Prostate gland (tissue), 2 donors: ENCODE results near the gene P4HTM. TPM values are rescaled to one million over a fixed set of nuclear protein-coding genes. Genes with fewer than 3 reads are reported as not detected.

Experiments
- DNase-seq: peaks from one replicate; pipeline ENCODE4 v3.0.0-alpha.2; 2019; ENCODE audit warnings: low spot score
- H3K27ac ChIP-seq, 2 donors: fragments of 200-600 bp; sonication (generic); 2 replicates each; pipeline ENCODE4 v1.5.1; 2017 to 2019
- H3K27me3 ChIP-seq: fragments of 200-600 bp; sonication (generic); replicated peaks from 2 replicates; pipeline ENCODE4 v1.5.1; 2019; ENCODE audit not compliant: insufficient read depth
- H3K36me3 ChIP-seq, 2 donors: fragments of 200-600 bp; sonication (generic); 1 replicate in 1 of 2; 2 replicates in 1 of 2; pipeline versions ENCODE4 v1.5.1 to v1.8.1; 2017 to 2019
- H3K4me1 ChIP-seq: fragments of 200-600 bp; sonication (generic); replicated peaks from 2 replicates; pipeline ENCODE4 v1.5.1; 2019
- H3K4me3 ChIP-seq, 2 donors: fragments of 200-600 bp; sonication (generic); 2 replicates each; pipeline ENCODE4 v1.5.1; 2017 to 2019
- H3K9me3 ChIP-seq: fragments of 200-600 bp; sonication (generic); 2 replicates; pipeline ENCODE4 v1.5.1; 2017
- POLR2A ChIP-seq: fragments of 450-650 bp; IDR thresholded peaks from one replicate; pipeline ENCODE4 v1.6.1; 2016; ENCODE audit warnings: antibody characterized with exemption, mild to moderate bottlenecking
- POLR2AphosphoS5 ChIP-seq: sonication (generic); formaldehyde crosslinking; IDR thresholded peaks from one replicate; pipeline ENCODE4 v1.6.1; 2017; ENCODE audit warnings: antibody characterized with exemption
- WGBS: methylation state at CpG from one replicate; pipeline ENCODE4 v1.1.5; 2018; 5-methylcytosine and 5-hydroxymethylcytosine counted together
- intact Hi-C: fragments of 100-400 bp; cut with DNase I; formaldehyde crosslinking; loops from one replicate; pipeline ENCODE4 v1.14.2; 2022
- total RNA-seq, 2 donors: library from RNA; depleted of rRNA; stranded (reverse); fragments of >200 nt; gene quantifications; one replicate each; pipeline ENCODE4 v1.1.0, GENCODE V29; 2016
- TF ChIP-seq, protein P1 (sequence below), 4 experiments: fragments of 200-600 bp in 2 of 4; fragments of 450-650 bp in 2 of 4; sonication (generic) in 2 of 4; IDR thresholded peaks; 1 replicate in 3 of 4; 2 replicates in 1 of 4; pipeline ENCODE4 v1.5.1; 2016 to 2019; ENCODE audit warnings: antibody characterized with exemption in 4 of 4, mild to moderate bottlenecking in 2 of 4, moderate library complexity in 2 of 4

Gene P4HTM
- total RNA-seq, 2 donors from 2014 or later = 56.0 to 101 TPM

DNA sequence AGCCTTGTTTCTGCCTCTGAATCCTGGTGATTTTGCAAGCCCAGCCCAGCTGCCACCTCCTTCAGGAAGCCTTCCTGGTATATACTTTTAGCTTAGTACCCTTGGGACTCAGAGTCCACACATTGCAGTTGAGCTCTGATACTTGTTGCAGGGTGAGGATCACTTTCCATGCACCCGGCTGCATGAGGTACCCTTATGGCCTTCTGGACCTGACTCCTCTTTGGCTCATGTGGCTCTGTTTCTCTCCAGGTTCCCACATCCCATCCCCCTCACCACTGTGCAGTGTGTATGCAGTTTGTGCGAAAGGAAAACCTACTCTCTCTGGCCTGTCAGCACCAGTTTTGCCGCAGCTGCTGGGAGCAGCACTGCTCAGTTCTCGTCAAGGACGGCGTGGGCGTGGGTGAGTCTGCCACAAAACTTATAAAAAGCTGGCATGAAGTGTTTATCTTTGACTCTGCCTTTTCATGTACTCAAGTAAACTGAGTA lies 23.1 kb upstream of the P4HTM start:
- intact Hi-C loops = no loop called here
- peak overlapping the region in 1 of 2 donors; percentile 54 for H3K27ac ChIP-seq

DNA sequence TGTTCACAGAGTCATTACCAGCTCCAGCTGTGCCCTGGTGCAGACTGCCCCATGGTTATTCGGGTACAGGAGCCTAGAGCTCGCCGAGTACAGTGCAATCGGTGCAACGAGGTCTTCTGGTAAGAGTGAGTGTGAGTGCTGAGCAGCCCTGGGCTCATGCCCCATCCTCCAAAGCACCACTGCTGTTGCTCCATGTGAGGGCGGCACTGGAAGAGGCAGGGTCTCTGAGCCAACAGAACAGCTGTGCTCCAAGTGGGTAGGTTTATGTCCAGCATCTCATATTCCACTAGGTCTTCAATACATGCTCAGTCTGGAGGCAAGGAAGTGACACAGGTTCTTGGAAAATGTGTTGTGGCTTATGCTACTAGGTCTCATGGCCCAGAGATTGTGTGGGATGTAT lies 19.5 kb upstream of the P4HTM start:
- H3K4me3 ChIP-seq = no peak overlapping the region
- H3K9me3 ChIP-seq = no peaks in the 10 kb centered on the region
- TF ChIP-seq, protein P1, sequence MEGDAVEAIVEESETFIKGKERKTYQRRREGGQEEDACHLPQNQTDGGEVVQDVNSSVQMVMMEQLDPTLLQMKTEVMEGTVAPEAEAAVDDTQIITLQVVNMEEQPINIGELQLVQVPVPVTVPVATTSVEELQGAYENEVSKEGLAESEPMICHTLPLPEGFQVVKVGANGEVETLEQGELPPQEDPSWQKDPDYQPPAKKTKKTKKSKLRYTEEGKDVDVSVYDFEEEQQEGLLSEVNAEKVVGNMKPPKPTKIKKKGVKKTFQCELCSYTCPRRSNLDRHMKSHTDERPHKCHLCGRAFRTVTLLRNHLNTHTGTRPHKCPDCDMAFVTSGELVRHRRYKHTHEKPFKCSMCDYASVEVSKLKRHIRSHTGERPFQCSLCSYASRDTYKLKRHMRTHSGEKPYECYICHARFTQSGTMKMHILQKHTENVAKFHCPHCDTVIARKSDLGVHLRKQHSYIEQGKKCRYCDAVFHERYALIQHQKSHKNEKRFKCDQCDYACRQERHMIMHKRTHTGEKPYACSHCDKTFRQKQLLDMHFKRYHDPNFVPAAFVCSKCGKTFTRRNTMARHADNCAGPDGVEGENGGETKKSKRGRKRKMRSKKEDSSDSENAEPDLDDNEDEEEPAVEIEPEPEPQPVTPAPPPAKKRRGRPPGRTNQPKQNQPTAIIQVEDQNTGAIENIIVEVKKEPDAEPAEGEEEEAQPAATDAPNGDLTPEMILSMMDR (IDR thresholded peaks at IDR 0.05) = no peak
- TF ChIP-seq POLR2AphosphoS5 = no peak
- no peak for TF ChIP-seq POLR2A
- no peaks in the 10 kb centered on the region for H3K4me1 ChIP-seq
- no peak overlapping the region for H3K27ac ChIP-seq
- H3K27me3 ChIP-seq = no peaks in the 10 kb centered on the region
- 97% methylated on average over 6 of the region's 6 CpGs for WGBS
- intact Hi-C loops = no loop called here
- DNase-seq = no peak
- peaks cover 8 to 26% of the 10 kb centered on the region in 2 donors for H3K36me3 ChIP-seq

More for the DNA sequence above, 23.1 kb upstream of the P4HTM start:
- Histone ChIP-seq H3K9me3 (no peaks in the 10 kb centered on the region), H3K4me1 (no peaks in the 10 kb centered on the region), H3K36me3 (peaks cover 8 to 12% of the 10 kb centered on the region in 2 donors), H3K4me3 (no peak overlapping the region), H3K27me3 (no peaks in the 10 kb centered on the region)
- WGBS = 45% methylated on average over 7 of the region's 7 CpGs
- no peak for TF ChIP-seq POLR2A
- peak; percentile 48 for TF ChIP-seq POLR2AphosphoS5
- peak; percentile 57 for DNase-seq

DNA sequence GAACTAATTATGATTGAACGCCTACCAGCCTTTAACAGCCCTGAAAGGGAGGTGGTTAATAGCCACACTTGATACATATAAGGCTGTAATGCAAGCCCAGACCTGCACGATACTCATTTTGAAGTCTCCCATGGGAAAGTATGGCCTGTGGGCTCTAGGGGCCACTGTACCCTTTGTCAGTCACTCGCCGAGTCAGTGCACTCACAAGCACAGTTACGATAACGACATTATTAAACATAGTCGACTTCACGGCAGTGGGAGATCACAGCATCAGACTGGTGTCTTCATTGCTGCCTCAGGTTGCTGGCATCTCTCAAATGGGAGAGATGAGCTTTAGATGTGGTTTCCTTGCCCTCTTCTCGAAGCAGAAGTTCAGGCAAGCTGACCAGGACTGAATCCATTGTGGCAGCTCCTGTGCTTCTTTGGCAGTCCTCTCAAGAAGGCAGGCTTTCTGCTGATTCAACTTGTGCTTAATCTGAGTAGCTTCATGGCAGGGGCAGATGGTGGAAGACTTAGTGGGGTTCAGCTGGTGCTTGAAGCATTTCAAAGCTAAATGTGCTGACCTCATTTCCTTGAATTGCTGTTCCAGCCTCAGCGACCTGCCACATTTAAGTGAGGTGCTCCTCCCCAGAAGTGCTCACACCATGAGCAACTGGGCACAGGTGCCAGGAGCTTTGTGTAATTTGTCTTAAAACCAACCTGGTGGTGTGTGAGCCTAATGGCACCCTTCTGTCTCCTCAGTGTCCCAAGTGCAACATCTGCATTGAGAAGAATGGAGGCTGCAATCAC lies 15.8 kb upstream of the P4HTM start:
- no peak overlapping the region for H3K4me3 ChIP-seq
- TF ChIP-seq, protein P1 (IDR thresholded peaks at IDR 0.05) = no peak
- no peak for TF ChIP-seq POLR2AphosphoS5
- TF ChIP-seq POLR2A = no peak
- H3K36me3 ChIP-seq = peaks cover 5 to 30% of the 10 kb centered on the region in 2 donors
- H3K27ac ChIP-seq = no peak overlapping the region
- H3K4me1 ChIP-seq = no peaks in the 10 kb centered on the region
- no peaks in the 10 kb centered on the region for H3K27me3 ChIP-seq
- H3K9me3 ChIP-seq = no peaks in the 10 kb centered on the region
- intact Hi-C loops = no loop called here
- 88% methylated on average over 10 of the region's 10 CpGs for WGBS
- DNase-seq = no peak

DNA sequence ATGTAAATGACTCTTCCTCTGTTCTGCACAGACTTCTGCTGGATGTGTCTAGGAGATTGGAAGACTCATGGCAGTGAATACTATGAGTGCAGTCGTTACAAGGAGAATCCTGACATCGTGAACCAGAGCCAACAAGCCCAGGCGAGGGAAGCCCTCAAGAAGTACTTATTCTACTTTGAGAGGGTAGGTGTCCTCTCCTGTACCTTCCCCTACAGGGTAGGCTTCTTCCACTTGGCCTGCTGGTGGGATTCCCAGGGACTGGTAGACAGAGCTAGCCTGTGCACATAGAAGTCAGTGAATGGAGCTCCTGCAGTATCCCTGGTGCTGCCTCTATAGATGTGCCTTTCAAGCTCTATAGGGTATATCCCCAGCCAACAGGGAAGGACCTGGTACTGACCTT lies 10.6 kb upstream of the P4HTM start:
- TF ChIP-seq POLR2AphosphoS5 (no peak), POLR2A (no peak)
- TF ChIP-seq, protein P1 (IDR thresholded peaks at IDR 0.05) = no peak
- no peaks in the 10 kb centered on the region for H3K9me3 ChIP-seq
- H3K27me3 ChIP-seq = no peaks in the 10 kb centered on the region
- H3K27ac ChIP-seq = no peak overlapping the region
- intact Hi-C loops = no loop called here
- 88% methylated on average over 3 of the region's 3 CpGs for WGBS
- H3K4me1 ChIP-seq = no peaks in the 10 kb centered on the region
- H3K36me3 ChIP-seq = peaks cover 12 to 16% of the 10 kb centered on the region in 2 donors
- H3K4me3 ChIP-seq = no peak overlapping the region
- DNase-seq = no peak

GRCh38 chr3:48980295-48980694 lies 9.7 kb upstream of the P4HTM start:
- no peak overlapping the region for H3K27ac ChIP-seq
- peaks cover 11 to 12% of the 10 kb centered on the region in 2 donors for H3K36me3 ChIP-seq
- no peaks in the 10 kb centered on the region for H3K9me3 ChIP-seq
- no peaks in the 10 kb centered on the region for H3K4me1 ChIP-seq
- no peak for DNase-seq
- WGBS = 90% methylated on average over 4 of the region's 4 CpGs
- H3K27me3 ChIP-seq = no peaks in the 10 kb centered on the region
- no peak overlapping the region for H3K4me3 ChIP-seq
- intact Hi-C loops = loop anchor here (10.0 kb wide), 1 partner anchor 115 kb away; the partner anchor contains the start of gene QRICH1
- TF ChIP-seq POLR2A (no peak), POLR2AphosphoS5 (no peak)
- TF ChIP-seq, protein P1 (IDR thresholded peaks at IDR 0.05) = no peak
